HG03103 (cell line): ENCODE results near the gene CELSR1.

Experiments used
- ATAC-seq: cut with Tn5 transposase; IDR thresholded peaks from one replicate; pipeline ENCODE4 v1.9.1; 2021; ENCODE audit warnings: low read depth; ENCODE audit not compliant: unreplicated experiment

Gene CELSR1

GRCh38 chr22:46388647-46389046 lies 148.8 kb downstream of the CELSR1 start:
- ATAC-seq = no peak

DNA sequence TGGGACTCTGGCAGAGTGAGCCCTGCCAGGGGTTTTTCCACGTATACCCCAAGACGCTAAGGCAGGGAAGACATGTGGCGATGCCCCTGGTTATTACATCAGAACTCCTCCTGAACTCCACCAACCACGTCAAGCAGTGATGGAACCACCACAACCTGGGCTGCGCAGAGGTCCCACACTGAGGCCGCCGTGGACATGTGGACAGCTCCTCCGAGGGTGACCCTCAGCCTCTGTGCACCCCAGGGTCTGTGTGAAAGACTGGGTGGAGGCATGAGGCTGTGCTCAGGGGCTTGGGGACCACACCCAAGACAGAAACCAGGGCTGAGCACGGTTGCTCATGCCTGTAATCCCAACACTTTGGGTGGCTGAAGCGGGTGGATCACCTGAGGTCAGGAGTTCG lies 149.7 kb downstream of the CELSR1 start:
- ATAC-seq = no peak

DNA sequence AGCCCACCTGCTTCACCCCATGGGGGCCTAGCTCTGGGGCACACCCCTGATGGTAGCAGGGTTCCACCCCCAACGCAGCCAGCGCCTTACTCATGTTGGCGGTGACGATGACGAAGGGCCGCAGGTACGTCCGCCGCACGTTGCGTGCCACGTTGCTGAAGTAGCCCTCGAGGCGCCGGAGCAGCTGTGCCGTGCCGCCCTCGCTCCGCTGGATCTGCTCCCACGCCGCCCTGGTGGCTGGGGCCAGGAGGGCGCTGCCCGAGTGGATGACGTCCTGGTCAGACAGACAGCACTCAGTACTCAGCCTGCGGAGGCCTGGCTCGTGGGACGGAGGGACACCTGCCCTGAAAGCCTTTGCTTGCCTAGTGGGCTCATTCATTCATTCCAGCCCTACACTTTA lies 151.1 kb downstream of the CELSR1 start:
- no peak for ATAC-seq

- ATAC-seq = no peak
Measured at GRCh38 chr22:46382524-46382923, 154.9 kb downstream of the CELSR1 start.

- no peak for ATAC-seq
Measured at GRCh38 chr22:46381731-46382130, 155.7 kb downstream of the CELSR1 start.

DNA sequence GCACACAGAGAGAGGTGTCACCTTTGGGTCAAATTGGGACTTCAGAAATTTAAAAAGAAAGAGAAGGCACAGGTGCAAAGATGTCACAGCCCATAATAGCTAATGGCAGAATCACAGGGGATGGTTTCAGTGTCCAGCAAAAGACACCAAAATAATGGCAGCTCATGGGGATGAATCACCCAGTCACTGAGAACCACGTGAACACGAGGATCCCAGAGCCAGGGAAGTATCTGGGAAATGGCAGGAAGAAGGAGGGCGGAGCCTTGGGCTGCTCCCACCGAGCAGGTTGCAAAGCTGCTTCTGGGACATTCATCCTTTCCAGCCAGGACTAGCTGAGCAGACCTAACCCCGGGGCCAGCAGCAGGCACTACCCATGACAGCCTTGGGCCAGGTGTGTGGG lies 156.3 kb downstream of the CELSR1 start:
- ATAC-seq = no peak

DNA sequence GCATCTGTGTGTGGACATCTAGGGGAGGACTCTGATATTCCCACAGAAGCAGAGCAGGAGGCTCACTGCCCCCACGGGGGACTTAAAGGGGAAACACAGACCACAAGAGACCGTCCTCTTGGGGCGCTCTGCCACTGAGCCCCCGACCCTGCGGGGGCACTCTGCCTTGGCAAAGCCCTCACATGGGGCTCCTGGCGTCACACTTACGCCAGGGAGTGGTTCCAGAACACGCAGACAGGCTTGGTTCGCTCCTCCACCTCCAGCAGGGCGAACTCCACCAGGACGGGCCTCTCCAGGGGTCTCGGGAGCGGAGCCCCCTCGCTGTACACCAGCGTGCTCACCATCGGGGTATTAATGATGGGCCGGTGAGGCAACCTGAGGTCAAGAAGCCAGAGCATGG lies 156.8 kb downstream of the CELSR1 start:
- ATAC-seq = no peak

- no peak for ATAC-seq
Measured at GRCh38 chr22:46380069-46380468, 157.4 kb downstream of the CELSR1 start.

- no peak for ATAC-seq
Measured at GRCh38 chr22:46379066-46379930, 158.1 kb downstream of the CELSR1 start.

DNA sequence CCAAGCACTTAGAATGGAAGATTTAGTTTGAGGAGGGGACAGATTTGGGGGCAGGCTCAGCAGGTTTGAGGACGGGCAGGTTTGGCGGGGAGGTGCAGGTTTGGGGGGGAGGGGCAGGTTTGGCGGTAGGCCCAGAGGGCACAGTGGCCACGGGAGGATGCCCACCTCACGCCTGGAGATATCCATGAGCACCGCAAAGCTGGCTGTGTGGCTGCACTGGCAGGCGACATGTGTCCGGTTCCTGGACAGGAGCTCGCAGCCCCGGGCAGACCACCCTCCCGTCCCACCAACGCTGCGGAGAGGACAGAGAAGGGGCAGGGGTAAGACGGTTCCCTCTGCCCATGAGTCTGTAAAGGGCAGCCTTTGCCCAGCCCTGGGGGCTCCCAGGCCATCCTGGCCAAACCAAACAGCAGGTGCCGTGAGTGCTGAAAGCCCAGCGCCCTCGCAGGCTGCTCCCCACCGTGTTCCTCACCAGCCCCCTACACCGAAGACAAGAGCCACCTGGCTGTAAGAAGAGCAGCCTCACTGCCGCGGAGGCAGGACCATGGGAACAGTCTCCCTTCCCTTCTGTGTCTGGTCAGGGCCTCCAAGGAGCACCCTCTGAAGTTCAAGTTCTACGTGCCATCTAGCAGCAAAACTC lies 158.9 kb downstream of the CELSR1 start:
- ATAC-seq = no peak

DNA sequence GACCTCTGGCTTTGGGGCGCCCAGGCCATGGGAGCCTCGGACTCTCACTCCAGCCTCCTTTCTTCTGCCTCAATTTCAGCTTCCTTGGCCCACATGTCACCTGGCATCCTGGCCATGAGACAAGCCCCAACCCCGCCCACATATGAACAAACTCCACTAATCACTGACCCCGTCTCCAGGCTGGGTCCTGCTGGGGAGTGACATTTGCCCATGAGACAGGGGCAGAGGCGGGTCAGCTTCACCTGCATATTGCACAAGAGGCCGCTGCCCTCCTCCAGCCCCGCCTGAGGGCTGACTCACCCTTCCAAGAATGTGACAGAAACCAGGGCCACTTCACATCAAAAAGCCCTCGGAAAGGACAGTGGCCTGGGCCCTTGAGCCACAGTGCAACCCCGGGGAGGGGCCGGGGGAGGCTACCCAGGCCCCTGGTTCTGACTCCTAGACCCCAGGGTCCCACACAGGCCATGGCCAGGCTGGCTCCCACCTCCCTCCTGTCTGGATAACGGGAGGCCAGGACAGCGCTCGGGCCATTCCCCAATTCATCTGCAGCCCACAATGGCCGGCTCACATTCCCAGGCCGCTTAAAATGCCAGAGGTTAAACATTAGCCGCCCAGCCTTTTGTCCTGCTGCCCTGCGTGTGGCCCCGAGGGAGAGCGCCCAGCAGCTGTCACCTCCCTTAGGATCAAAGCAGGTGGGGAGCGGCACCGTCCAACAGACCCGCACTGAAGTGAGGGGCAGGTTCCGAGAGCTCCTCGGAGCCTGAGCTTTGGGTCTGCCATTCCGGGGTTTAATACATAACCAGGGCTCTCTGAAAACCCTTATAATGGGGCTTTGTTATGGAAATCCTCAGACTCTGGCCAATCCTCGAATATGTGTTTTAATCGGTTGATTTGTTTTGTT lies 159.6 kb downstream of the CELSR1 start:
- no peak for ATAC-seq

DNA sequence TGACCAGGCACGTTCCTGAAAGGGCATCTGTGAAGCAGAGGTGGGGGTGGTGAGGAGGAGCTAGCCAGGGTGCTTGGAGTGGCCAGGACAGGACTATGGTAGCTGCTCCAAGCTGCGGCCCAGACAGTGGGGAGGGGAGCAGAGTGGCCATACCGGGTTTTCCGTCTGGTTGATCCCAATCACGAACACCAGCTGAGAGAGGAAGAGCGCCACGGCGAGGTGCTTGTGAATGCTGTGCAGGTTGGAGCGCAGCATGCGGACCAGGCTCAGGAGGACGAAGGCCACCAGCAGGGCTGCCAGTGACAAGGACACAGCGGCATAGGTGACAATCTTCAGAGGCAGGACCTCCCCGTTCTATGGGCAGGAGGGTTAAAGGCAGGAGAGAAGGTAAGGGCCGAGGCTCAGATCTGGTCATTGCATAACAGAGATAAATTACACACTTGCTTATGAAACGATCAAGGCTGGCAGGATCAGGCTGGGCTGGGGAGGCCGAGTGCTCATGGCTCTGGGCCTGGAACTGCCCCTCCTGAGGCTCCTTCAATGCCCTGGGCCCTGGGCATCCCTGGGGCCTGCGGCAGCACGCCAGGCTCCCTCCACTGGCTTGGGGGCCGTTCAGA lies 160.4 kb downstream of the CELSR1 start:
- ATAC-seq = no peak

DNA sequence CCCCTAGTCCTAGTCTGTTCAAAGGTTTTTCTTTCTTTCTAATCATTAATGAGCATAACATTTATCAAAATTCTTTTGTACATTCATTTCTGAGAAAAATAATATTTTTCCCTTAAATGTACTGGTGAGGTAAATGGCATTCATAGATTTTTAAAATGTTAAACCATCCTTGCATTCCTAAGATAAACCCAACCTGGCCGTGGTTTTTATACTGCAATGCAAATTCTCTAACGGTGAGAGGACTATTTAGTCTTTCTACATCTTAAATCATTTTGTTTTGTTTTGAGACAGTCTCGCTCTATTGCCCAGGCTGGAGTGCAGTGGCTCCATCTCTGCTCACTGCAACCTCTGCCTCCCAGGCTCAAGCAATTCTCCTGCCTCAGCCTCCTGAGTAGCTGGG lies 161.3 kb downstream of the CELSR1 start:
- no peak for ATAC-seq

- ATAC-seq = no peak
Measured at GRCh38 chr22:46374663-46375474, 162.6 kb downstream of the CELSR1 start.

GRCh38 chr22:46373921-46374662 lies 163.3 kb downstream of the CELSR1 start:
- no peak for ATAC-seq

- no peak for ATAC-seq
Measured at GRCh38 chr22:46373159-46373558, 164.3 kb downstream of the CELSR1 start.

GRCh38 chr22:46372686-46373085 lies 164.7 kb downstream of the CELSR1 start:
- ATAC-seq = no peak

DNA sequence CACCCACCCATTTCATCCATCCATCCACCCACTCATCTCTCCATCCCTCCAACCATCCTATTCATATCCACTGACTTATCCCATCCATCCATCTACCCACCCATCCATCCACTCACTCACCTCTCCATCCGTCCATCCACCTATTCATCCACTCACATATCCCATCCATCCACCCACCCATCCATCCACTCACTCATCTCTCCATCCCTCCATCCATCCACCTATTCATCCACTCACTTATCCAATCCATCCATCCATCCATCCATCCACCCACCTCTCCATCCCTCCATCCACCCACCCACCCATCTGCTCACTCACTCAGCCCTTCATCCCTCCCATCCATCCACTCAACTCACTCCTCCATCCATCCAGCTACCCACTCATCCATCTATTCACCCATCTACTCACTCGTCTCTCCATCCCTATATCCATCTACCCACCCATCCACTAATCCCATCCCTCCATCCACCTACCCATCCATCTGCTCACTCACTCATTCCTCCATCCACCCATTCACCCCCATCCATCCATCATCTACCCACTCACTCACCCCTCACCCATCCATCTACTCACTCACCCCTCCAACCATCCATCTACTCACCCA lies 165.7 kb downstream of the CELSR1 start:
- ATAC-seq = no peak
